Measurements from ENCODE around the gene AMBRA1. TPM values are rescaled to one million over a fixed set of nuclear protein-coding genes. Genes with fewer than 3 reads are reported as not detected.

Gene AMBRA1
- total and polyA plus RNA-seq, 4 donors, result 21.3 to 29.6 (median 28.4) TPM

GRCh38 chr11:46362156-46363030, 231.4 kb downstream of the AMBRA1 start:
- no peak overlapping the region for H3K4me3 ChIP-seq (ENCODE audit: low read depth, low read length)

GRCh38 chr11:46361283-46362155, 232.3 kb downstream of the AMBRA1 start:
- peak in 2 of 6 donors; percentile 43 to 56 for DNase-seq (ENCODE audit: low read depth in 4 of 6, low spot score in 6 of 6)
- Histone ChIP-seq H3K4me3 (ENCODE audit: low read depth, low read length) (peak overlapping the region; percentile 10), H3K4me1 (ENCODE audit: control insufficient read depth, insufficient read depth, low read length) (peaks cover 35% of the 10 kb centered on the region)

More at GRCh38 chr11:46362156-46363030, 231.4 kb downstream of the AMBRA1 start:
- Histone ChIP-seq H3K27me3 (ENCODE audit: control insufficient read depth, insufficient read depth, low read length) (no peaks in the 10 kb centered on the region), H3K9me3 (ENCODE audit: control insufficient read depth, insufficient read depth, low read length) (no peaks in the 10 kb centered on the region), H3K36me3 (ENCODE audit: control insufficient read depth, insufficient read depth, low read length) (peaks cover 57% of the 10 kb centered on the region), H3K4me1 (ENCODE audit: control insufficient read depth, insufficient read depth, low read length) (peaks cover 42% of the 10 kb centered on the region), H3K27ac (ENCODE audit: low read depth, low read length) (no peak overlapping the region)
- DNase-seq (ENCODE audit: low read depth in 4 of 6, low spot score in 6 of 6), result no peak
- 86% methylated on average over 20 of the region's 20 CpGs for WGBS (ENCODE audit: insufficient coverage)

GRCh38 chr11:46360878-46361277, 232.9 kb downstream of the AMBRA1 start:
- peaks cover 35% of the 10 kb centered on the region for H3K4me1 ChIP-seq (ENCODE audit: control insufficient read depth, insufficient read depth, low read length)
- H3K27me3 ChIP-seq (ENCODE audit: control insufficient read depth, insufficient read depth, low read length), result no peaks in the 10 kb centered on the region
- H3K27ac ChIP-seq (ENCODE audit: low read depth, low read length), result no peak overlapping the region
- H3K9me3 ChIP-seq (ENCODE audit: control insufficient read depth, insufficient read depth, low read length), result no peaks in the 10 kb centered on the region
- H3K4me3 ChIP-seq (ENCODE audit: low read depth, low read length), result no peak overlapping the region
- no peak for DNase-seq (ENCODE audit: low read depth in 4 of 6, low spot score in 6 of 6)
- 86% methylated on average over 4 of the region's 7 CpGs for WGBS (ENCODE audit: insufficient coverage)
- H3K36me3 ChIP-seq (ENCODE audit: control insufficient read depth, insufficient read depth, low read length), result peaks cover 50% of the 10 kb centered on the region

More at GRCh38 chr11:46361283-46362155, 232.3 kb downstream of the AMBRA1 start:
- H3K36me3 ChIP-seq (ENCODE audit: control insufficient read depth, insufficient read depth, low read length), result peaks cover 51% of the 10 kb centered on the region
- H3K27me3 ChIP-seq (ENCODE audit: control insufficient read depth, insufficient read depth, low read length), result no peaks in the 10 kb centered on the region
- H3K27ac ChIP-seq (ENCODE audit: low read depth, low read length), result no peak overlapping the region
- 42% methylated on average over 25 of the region's 26 CpGs for WGBS (ENCODE audit: insufficient coverage)
- no peaks in the 10 kb centered on the region for H3K9me3 ChIP-seq (ENCODE audit: control insufficient read depth, insufficient read depth, low read length)

GRCh38 chr11:46359953-46360352, 233.9 kb downstream of the AMBRA1 start:
- Histone ChIP-seq H3K9me3 (ENCODE audit: control insufficient read depth, insufficient read depth, low read length) (no peaks in the 10 kb centered on the region), H3K4me1 (ENCODE audit: control insufficient read depth, insufficient read depth, low read length) (peaks cover 35% of the 10 kb centered on the region), H3K27ac (ENCODE audit: low read depth, low read length) (no peak overlapping the region), H3K27me3 (ENCODE audit: control insufficient read depth, insufficient read depth, low read length) (no peaks in the 10 kb centered on the region), H3K36me3 (ENCODE audit: control insufficient read depth, insufficient read depth, low read length) (peaks cover 45% of the 10 kb centered on the region), H3K4me3 (ENCODE audit: low read depth, low read length) (no peak overlapping the region)
- no CpG with 5 or more reads among the region's 1 CpG for WGBS (ENCODE audit: insufficient coverage)
- no peak for DNase-seq (ENCODE audit: low read depth in 4 of 6, low spot score in 6 of 6)

- no peak for DNase-seq (ENCODE audit: low read depth in 4 of 6, low spot score in 6 of 6)
Measured at GRCh38 chr11:46357483-46357936, 236.3 kb downstream of the AMBRA1 start.

GRCh38 chr11:46356924-46357482, 236.8 kb downstream of the AMBRA1 start:
- no peaks in the 10 kb centered on the region for H3K27me3 ChIP-seq (ENCODE audit: control insufficient read depth, insufficient read depth, low read length)
- no peak overlapping the region for H3K4me3 ChIP-seq (ENCODE audit: low read depth, low read length)
- no peak overlapping the region for H3K27ac ChIP-seq (ENCODE audit: low read depth, low read length)
- WGBS (ENCODE audit: insufficient coverage), result 56% methylated on average over 1 of the region's 7 CpGs
- H3K9me3 ChIP-seq (ENCODE audit: control insufficient read depth, insufficient read depth, low read length), result no peaks in the 10 kb centered on the region
- peaks cover 37% of the 10 kb centered on the region for H3K36me3 ChIP-seq (ENCODE audit: control insufficient read depth, insufficient read depth, low read length)
- H3K4me1 ChIP-seq (ENCODE audit: control insufficient read depth, insufficient read depth, low read length), result peaks cover 31% of the 10 kb centered on the region
- DNase-seq (ENCODE audit: low read depth in 4 of 6, low spot score in 6 of 6), result no peak

More at GRCh38 chr11:46357483-46357936, 236.3 kb downstream of the AMBRA1 start:
- Histone ChIP-seq H3K36me3 (ENCODE audit: control insufficient read depth, insufficient read depth, low read length) (peaks cover 37% of the 10 kb centered on the region), H3K4me1 (ENCODE audit: control insufficient read depth, insufficient read depth, low read length) (peaks cover 31% of the 10 kb centered on the region), H3K9me3 (ENCODE audit: control insufficient read depth, insufficient read depth, low read length) (no peaks in the 10 kb centered on the region), H3K27ac (ENCODE audit: low read depth, low read length) (no peak overlapping the region), H3K27me3 (ENCODE audit: control insufficient read depth, insufficient read depth, low read length) (no peaks in the 10 kb centered on the region), H3K4me3 (ENCODE audit: low read depth, low read length) (no peak overlapping the region)
- WGBS (ENCODE audit: insufficient coverage), result 80% methylated on average over 11 of the region's 11 CpGs

GRCh38 chr11:46353698-46354097, 240.1 kb downstream of the AMBRA1 start:
- no peak overlapping the region for H3K4me3 ChIP-seq (ENCODE audit: low read depth, low read length)
- DNase-seq (ENCODE audit: low read depth in 4 of 6, low spot score in 6 of 6), result no peak
- H3K27ac ChIP-seq (ENCODE audit: low read depth, low read length), result no peak overlapping the region

GRCh38 chr11:46352063-46352841, 241.6 kb downstream of the AMBRA1 start:
- H3K9me3 ChIP-seq (ENCODE audit: control insufficient read depth, insufficient read depth, low read length), result no peaks in the 10 kb centered on the region
- DNase-seq (ENCODE audit: low read depth in 4 of 6, low spot score in 6 of 6), result no peak

More at GRCh38 chr11:46353698-46354097, 240.1 kb downstream of the AMBRA1 start:
- Histone ChIP-seq H3K4me1 (ENCODE audit: control insufficient read depth, insufficient read depth, low read length) (peaks cover 38% of the 10 kb centered on the region), H3K9me3 (ENCODE audit: control insufficient read depth, insufficient read depth, low read length) (no peaks in the 10 kb centered on the region), H3K36me3 (ENCODE audit: control insufficient read depth, insufficient read depth, low read length) (peaks cover 45% of the 10 kb centered on the region), H3K27me3 (ENCODE audit: control insufficient read depth, insufficient read depth, low read length) (no peaks in the 10 kb centered on the region)
- WGBS (ENCODE audit: insufficient coverage), result 26% methylated on average over 7 of the region's 9 CpGs

More at GRCh38 chr11:46352063-46352841, 241.6 kb downstream of the AMBRA1 start:
- no peak overlapping the region for H3K4me3 ChIP-seq (ENCODE audit: low read depth, low read length)
- no peak overlapping the region for H3K27ac ChIP-seq (ENCODE audit: low read depth, low read length)
- WGBS (ENCODE audit: insufficient coverage), result 52% methylated on average over 32 of the region's 33 CpGs
- no peaks in the 10 kb centered on the region for H3K27me3 ChIP-seq (ENCODE audit: control insufficient read depth, insufficient read depth, low read length)
- peaks cover 40% of the 10 kb centered on the region for H3K36me3 ChIP-seq (ENCODE audit: control insufficient read depth, insufficient read depth, low read length)
- peaks cover 48% of the 10 kb centered on the region for H3K4me1 ChIP-seq (ENCODE audit: control insufficient read depth, insufficient read depth, low read length)

Data from spinal cord (tissue), 10 donors.